Skeletal muscle satellite cell (primary cell): ENCODE data around the gene GPR85. TPM values are rescaled to one million over a fixed set of nuclear protein-coding genes. Genes with fewer than 3 reads are reported as not detected.
"Not testable (repeated sequence)": the region's sequence is repeated elsewhere in the genome, so short reads cannot be mapped to it uniquely, and the experiment has no call there.

Experiments
- H3K27me3 ChIP-seq: 2 replicates; pipeline ENCODE4 v1.7.0; 2013; ENCODE audit warnings: low read length; ENCODE audit not compliant: control insufficient read depth, insufficient read depth
- H3K36me3 ChIP-seq: 2 replicates; pipeline ENCODE4 v1.7.0; 2013; ENCODE audit warnings: mild to moderate bottlenecking, control low read depth, low read length; ENCODE audit not compliant: insufficient read depth
- H3K4me1 ChIP-seq: 2 replicates; pipeline ENCODE4 v1.7.0; 2013; ENCODE audit warnings: low read length; ENCODE audit not compliant: control insufficient read depth, insufficient read depth
- H3K4me2 ChIP-seq: 2 replicates; pipeline ENCODE4 v1.7.0; 2013; ENCODE audit warnings: mild to moderate bottlenecking, low read length
- H3K4me3 ChIP-seq: 2 replicates; pipeline ENCODE4 v1.7.0; 2013; ENCODE audit warnings: low read length
- H3K9ac ChIP-seq: 2 replicates; pipeline ENCODE4 v1.7.0; 2013; ENCODE audit warnings: mild to moderate bottlenecking, low read depth, low read length, moderate library complexity
- H3K9me3 ChIP-seq: replicated peaks from 2 replicates; pipeline ENCODE4 v1.7.0; 2013; ENCODE audit warnings: mild to moderate bottlenecking, control low read depth, low read length
- total RNA-seq: library from RNA; depleted of rRNA; stranded (reverse); fragments of >200 nt; gene quantifications from 2 replicates; pipeline ENCODE4 v1.2.3, GENCODE V29; 2012; rRNA removed

The GPR85 gene, protein sequence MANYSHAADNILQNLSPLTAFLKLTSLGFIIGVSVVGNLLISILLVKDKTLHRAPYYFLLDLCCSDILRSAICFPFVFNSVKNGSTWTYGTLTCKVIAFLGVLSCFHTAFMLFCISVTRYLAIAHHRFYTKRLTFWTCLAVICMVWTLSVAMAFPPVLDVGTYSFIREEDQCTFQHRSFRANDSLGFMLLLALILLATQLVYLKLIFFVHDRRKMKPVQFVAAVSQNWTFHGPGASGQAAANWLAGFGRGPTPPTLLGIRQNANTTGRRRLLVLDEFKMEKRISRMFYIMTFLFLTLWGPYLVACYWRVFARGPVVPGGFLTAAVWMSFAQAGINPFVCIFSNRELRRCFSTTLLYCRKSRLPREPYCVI
- total RNA-seq: 1.7 and 2.5 TPM in 2 replicates

GRCh38 chr7:113086431-113086888, at the start of gene GPR85:
Gene GPR85 (minus strand): TSS chr7:113086827. CDS start chr7:113084721, 2,106 bp downstream.
- H3K4me1 ChIP-seq: peaks cover 19% of the 10 kb centered on the region
- peak within 1 kb of the TSS; percentile 93 for H3K4me2 ChIP-seq
- no peaks in the 10 kb centered on the region for H3K27me3 ChIP-seq
- H3K36me3 ChIP-seq: no peaks in the 10 kb centered on the region
- peak within 1 kb of the TSS; percentile 72 for H3K4me3 ChIP-seq
- no peaks in the 10 kb centered on the region for H3K9me3 ChIP-seq
- H3K9ac ChIP-seq: peak within 1 kb of the TSS; percentile 91

GRCh38 chr7:113134025-113134424, 47.4 kb upstream of the GPR85 start:
- Histone ChIP-seq H3K4me3 (no peak overlapping the region), H3K27me3 (no peaks in the 10 kb centered on the region), H3K4me2 (no peak overlapping the region), H3K4me1 (no peaks in the 10 kb centered on the region), H3K9me3 (no peaks in the 10 kb centered on the region), H3K36me3 (no peaks in the 10 kb centered on the region), H3K9ac (no peak overlapping the region)

GRCh38 chr7:113131367-113131766, 44.7 kb upstream of the GPR85 start:
- H3K27me3 ChIP-seq: no peaks in the 10 kb centered on the region
- peaks cover 3% of the 10 kb centered on the region for H3K4me1 ChIP-seq
- no peak overlapping the region for H3K4me3 ChIP-seq
- no peak overlapping the region for H3K4me2 ChIP-seq
- no peak overlapping the region for H3K9ac ChIP-seq
- H3K9me3 ChIP-seq: no peaks in the 10 kb centered on the region
- H3K36me3 ChIP-seq: no peaks in the 10 kb centered on the region

- Histone ChIP-seq H3K9me3 (no peaks in the 10 kb centered on the region), H3K4me2 (no peak overlapping the region), H3K4me3 (no peak overlapping the region), H3K9ac (no peak overlapping the region), H3K4me1 (peaks cover 3% of the 10 kb centered on the region), H3K27me3 (no peaks in the 10 kb centered on the region), H3K36me3 (no peaks in the 10 kb centered on the region)
Measured at GRCh38 chr7:113128031-113128430, 41.4 kb upstream of the GPR85 start.

DNA sequence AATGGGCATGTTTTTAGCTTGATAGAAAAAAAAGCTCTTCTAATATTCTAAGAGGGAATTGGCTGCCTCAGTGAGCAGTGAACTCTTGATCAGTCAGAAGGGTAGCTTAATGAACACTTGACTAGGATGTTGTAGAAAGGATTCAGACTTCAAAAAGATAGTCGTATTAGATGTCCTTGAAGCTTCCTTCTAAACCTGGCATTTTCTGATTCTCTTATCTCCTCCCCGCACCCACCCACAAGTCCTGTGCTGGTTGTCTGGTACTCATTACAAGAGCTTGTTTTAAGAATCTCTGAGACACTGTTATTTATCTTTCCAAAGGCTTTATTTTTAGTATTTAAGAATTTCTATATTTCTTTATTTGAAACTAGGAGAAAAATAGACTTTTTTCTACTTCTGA, 39.1 kb upstream of the GPR85 start:
- no peaks in the 10 kb centered on the region for H3K36me3 ChIP-seq
- no peak overlapping the region for H3K4me2 ChIP-seq
- no peaks in the 10 kb centered on the region for H3K27me3 ChIP-seq
- no peaks in the 10 kb centered on the region for H3K9me3 ChIP-seq
- no peak overlapping the region for H3K9ac ChIP-seq
- H3K4me3 ChIP-seq: no peak overlapping the region
- H3K4me1 ChIP-seq: peaks cover 3% of the 10 kb centered on the region

DNA sequence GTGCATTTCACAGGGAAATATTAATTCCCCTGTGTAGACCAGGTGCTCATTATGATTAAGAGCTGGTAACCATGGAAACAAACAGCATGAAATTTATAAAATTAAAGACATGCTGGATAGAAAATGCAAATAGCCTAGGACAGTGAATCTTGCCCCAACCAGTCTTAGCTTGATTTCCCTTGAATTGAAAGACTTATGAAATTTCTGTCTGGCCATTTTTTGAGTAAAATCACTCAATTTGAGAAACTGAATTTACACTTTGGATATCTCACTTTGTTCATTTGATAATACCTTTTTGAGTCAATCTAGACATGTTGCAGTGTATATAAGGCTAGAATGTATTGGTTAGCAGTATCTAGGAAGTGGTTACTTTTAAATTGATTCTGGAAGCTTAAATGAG, 36.1 kb upstream of the GPR85 start:
- H3K4me2 ChIP-seq: no peak overlapping the region
- no peak overlapping the region for H3K4me3 ChIP-seq
- H3K9me3 ChIP-seq: no peaks in the 10 kb centered on the region
- H3K9ac ChIP-seq: no peak overlapping the region
- H3K36me3 ChIP-seq: no peaks in the 10 kb centered on the region
- H3K4me1 ChIP-seq: peaks cover under 1% of the 10 kb centered on the region
- no peaks in the 10 kb centered on the region for H3K27me3 ChIP-seq

DNA sequence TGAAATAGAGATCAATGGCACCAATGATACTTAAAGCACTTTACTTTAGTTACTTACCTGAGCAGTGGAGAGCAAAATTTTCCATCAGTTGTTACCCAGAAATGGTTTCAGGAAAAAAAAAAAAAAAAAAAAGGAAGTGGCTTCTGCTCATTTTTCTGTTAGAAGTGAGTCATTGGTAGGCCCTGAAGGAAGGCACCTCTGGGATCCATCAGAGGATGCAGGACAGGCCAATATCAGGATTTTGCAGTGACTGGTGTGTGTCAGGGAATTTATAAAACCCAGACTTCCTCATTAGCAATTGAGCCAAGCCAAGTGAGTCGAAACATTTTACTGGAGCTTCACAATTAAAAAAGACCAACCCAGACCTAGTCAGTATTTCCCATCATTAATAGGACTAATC, 34.0 kb upstream of the GPR85 start:
- peaks cover 6% of the 10 kb centered on the region for H3K36me3 ChIP-seq
- no peak overlapping the region for H3K4me3 ChIP-seq
- H3K9me3 ChIP-seq: no peaks in the 10 kb centered on the region
- peaks cover 7% of the 10 kb centered on the region for H3K4me1 ChIP-seq
- no peaks in the 10 kb centered on the region for H3K27me3 ChIP-seq
- no peak overlapping the region for H3K4me2 ChIP-seq
- H3K9ac ChIP-seq: no peak overlapping the region

- Histone ChIP-seq H3K4me2 (peak overlapping the region; percentile 78), H3K9me3 (no peaks in the 10 kb centered on the region), H3K4me3 (no peak overlapping the region), H3K9ac (no peak overlapping the region), H3K4me1 (peaks cover 7% of the 10 kb centered on the region), H3K27me3 (no peaks in the 10 kb centered on the region), H3K36me3 (peaks cover 6% of the 10 kb centered on the region)
Measured at GRCh38 chr7:113119429-113119828, 32.8 kb upstream of the GPR85 start.

DNA sequence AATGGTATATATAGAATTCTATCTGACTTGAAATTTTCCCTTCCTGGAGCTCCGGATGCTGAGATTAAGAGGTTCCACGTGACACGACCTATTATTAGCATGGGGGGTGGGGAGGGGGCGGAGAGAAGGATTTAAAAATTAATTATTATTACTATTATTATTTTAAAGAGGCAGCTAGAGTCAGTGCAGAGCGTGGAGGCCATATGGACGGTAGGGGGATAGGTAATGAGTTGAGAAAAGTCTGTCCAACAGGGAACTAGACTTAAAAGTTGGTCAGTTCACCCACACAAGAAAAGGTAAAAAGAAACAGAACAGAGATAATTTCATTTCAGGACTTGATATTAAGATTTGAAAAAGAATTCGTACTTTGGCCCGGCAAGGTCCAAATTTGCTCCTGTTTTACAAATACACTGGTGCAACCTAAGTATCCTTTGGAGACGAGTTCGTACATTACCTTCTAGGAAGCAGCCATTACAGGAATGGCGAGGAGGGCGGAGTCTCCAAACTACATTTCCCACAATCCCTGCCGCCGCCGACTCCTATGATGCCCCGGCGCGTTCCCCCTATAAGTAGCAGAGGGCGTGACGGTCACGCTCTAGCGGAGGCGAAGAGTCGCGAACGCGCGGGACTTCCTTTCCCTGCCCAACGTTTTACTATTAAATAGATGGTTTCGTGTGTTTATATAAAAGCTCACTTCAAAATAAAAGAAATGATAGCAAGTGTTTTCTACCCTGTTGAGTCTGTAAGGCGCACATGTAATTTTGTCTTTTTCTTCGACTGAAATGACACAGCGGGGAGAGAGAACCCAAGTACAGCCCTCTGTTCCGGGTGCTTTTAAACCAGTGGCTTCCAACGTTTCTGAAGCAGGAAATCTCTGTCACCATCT, 31.7 kb upstream of the GPR85 start, which contains the start of gene SMIM30:
Gene SMIM30, minus strand, starts transcription at position 481 of the 886 bp plus-strand sequence. CDS start 976 bp downstream, outside the sequence.
- H3K9ac ChIP-seq: peak within 1 kb of the TSS; percentile 78
- peak within 1 kb of the TSS; percentile 76 for H3K4me3 ChIP-seq
- peak within 1 kb of the TSS; percentile 78 for H3K4me2 ChIP-seq
- H3K4me1 ChIP-seq: peaks cover 7% of the 10 kb centered on the region
- H3K9me3 ChIP-seq: no peaks in the 10 kb centered on the region
- no peaks in the 10 kb centered on the region for H3K27me3 ChIP-seq
- H3K36me3 ChIP-seq: peaks cover 6% of the 10 kb centered on the region

DNA sequence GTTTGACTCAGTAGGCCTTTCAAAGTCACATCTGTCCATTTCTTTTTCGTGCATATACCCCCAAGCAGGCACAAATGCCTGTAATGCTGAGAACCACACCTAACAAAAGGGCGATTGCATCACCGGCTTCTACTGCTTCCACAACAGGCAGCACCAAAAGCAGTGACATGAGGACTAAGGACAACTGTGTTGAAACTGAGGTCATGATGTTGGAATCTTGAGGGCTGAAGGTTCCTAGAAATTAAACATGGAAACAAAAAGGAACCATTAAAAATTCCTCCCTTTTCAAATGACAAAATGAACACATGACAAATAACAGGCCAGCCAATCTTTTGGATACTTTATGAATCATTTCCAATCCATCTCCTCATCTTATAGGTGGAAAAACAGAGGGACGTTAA, 30.7 kb upstream of the GPR85 start:
- peak overlapping the region; percentile 78 for H3K4me2 ChIP-seq
- H3K9ac ChIP-seq: peak overlapping the region; percentile 78
- not testable (repeated sequence) for H3K27me3 ChIP-seq, H3K9me3 ChIP-seq, H3K4me1 ChIP-seq, H3K36me3 ChIP-seq
- H3K4me3 ChIP-seq: peak overlapping the region; percentile 76

GRCh38 chr7:113113912-113114311, 27.3 kb upstream of the GPR85 start:
- Histone ChIP-seq H3K4me1 (peaks cover 7% of the 10 kb centered on the region), H3K9me3 (no peaks in the 10 kb centered on the region), H3K4me3 (no peak overlapping the region), H3K4me2 (no peak overlapping the region), H3K36me3 (peaks cover 6% of the 10 kb centered on the region), H3K9ac (no peak overlapping the region), H3K27me3 (no peaks in the 10 kb centered on the region)
